Uterus (tissue), 2 donors: Measurements from ENCODE around the gene LRIG2.
"Not testable (repeated sequence)": the region's sequence is repeated elsewhere in the genome, so short reads cannot be mapped to it uniquely, and the experiment has no call there.

ENCODE experiments used
- CTCF ChIP-seq, 4 experiments: fragments of 200-600 bp in 2 of 4; fragments of 450-650 bp in 2 of 4; sonication (generic) in 2 of 4; IDR thresholded peaks; one replicate each; pipeline ENCODE4 v1.5.1; 2016 to 2019; ENCODE audit warnings: antibody characterized with exemption in 4 of 4, mild to moderate bottlenecking in 2 of 4, moderate library complexity in 1 of 4
- POLR2A ChIP-seq, 2 donors: fragments of 450-650 bp; IDR thresholded peaks; one replicate each; pipeline ENCODE4 v1.6.1; 2016; ENCODE audit warnings: antibody characterized with exemption in 2 of 2, mild to moderate bottlenecking in 1 of 2, moderate library complexity in 1 of 2

- TF ChIP-seq CTCF, POLR2A (IDR thresholded peaks at IDR 0.05): not testable (repeated sequence)
These were observed 9.5 kb upstream of the LRIG2 start for GRCh38 chr1:113063456-113063855.
